DOHH2 (cell line): ENCODE measurements around the gene RAET1E.

Experiments
- EZH2phosphoT487 ChIP-seq: fragments of 200-600 bp; sonication (generic); IDR thresholded peaks from 2 replicates; pipeline ENCODE4 v1.6.1; 2017; ENCODE audit warnings: borderline replicate concordance, mild to moderate bottlenecking, antibody characterized with exemption, low read length, moderate library complexity, mixed read lengths
- TF ChIP-seq, protein P1 (sequence below): fragments of 200-600 bp; sonication (generic); IDR thresholded peaks from one replicate; pipeline ENCODE4 v1.5.1; 2014; ENCODE audit warnings: antibody characterized with exemption, mild to moderate bottlenecking, low read depth, low read length; ENCODE audit not compliant: poor library complexity, severe bottlenecking

- TF ChIP-seq, protein P1, sequence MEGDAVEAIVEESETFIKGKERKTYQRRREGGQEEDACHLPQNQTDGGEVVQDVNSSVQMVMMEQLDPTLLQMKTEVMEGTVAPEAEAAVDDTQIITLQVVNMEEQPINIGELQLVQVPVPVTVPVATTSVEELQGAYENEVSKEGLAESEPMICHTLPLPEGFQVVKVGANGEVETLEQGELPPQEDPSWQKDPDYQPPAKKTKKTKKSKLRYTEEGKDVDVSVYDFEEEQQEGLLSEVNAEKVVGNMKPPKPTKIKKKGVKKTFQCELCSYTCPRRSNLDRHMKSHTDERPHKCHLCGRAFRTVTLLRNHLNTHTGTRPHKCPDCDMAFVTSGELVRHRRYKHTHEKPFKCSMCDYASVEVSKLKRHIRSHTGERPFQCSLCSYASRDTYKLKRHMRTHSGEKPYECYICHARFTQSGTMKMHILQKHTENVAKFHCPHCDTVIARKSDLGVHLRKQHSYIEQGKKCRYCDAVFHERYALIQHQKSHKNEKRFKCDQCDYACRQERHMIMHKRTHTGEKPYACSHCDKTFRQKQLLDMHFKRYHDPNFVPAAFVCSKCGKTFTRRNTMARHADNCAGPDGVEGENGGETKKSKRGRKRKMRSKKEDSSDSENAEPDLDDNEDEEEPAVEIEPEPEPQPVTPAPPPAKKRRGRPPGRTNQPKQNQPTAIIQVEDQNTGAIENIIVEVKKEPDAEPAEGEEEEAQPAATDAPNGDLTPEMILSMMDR: no peak
- TF ChIP-seq EZH2phosphoT487: no peak
These were observed 21.5 kb downstream of the RAET1E start for GRCh38 chr6:149876241-149876933.
